IgD-negative memory B cell (primary cell): Measurements from ENCODE around the gene GARIN5A. TPM values are rescaled to one million over a fixed set of nuclear protein-coding genes. Genes with fewer than 3 reads are reported as not detected.
A peak's percentile ranks its signal among the peaks of the same experiment; 100 is the strongest.

ENCODE experiments used
- H3K27ac Mint-ChIP-seq, 3 donors: one replicate each; pipeline ENCODE4 v1.8.0; 2020 to 2022; ENCODE audit warnings: mild to moderate bottlenecking in 3 of 3, mixed read lengths in 3 of 3, moderate library complexity in 1 of 3
- H3K27me3 Mint-ChIP-seq: one replicate; pipeline ENCODE4 v1.8.0; 2021; ENCODE audit warnings: mixed read lengths
- H3K36me3 Mint-ChIP-seq: one replicate; pipeline ENCODE4 v1.8.0; 2020; ENCODE audit warnings: mild to moderate bottlenecking, mixed read lengths
- H3K4me1 Mint-ChIP-seq, 3 donors: one replicate each; pipeline ENCODE4 v1.8.0; 2020 to 2022; ENCODE audit warnings: mixed read lengths in 3 of 3, mild to moderate bottlenecking in 1 of 3
- H3K4me3 Mint-ChIP-seq, 4 donors: one replicate each; pipeline ENCODE4 v1.8.0; 2020 to 2022; ENCODE audit warnings: mild to moderate bottlenecking in 4 of 4, mixed read lengths in 4 of 4, moderate library complexity in 3 of 4
- H3K9me3 Mint-ChIP-seq, 3 donors: one replicate each; pipeline ENCODE4 v1.8.0; 2020 to 2021; ENCODE audit warnings: mixed read lengths in 3 of 3, mild to moderate bottlenecking in 1 of 3
- polyA plus RNA-seq: library from polyadenylated mRNA; unstranded; fragments of 300-500 nt; fragmentation: Illumina TruSeq; gene quantifications from one replicate; pipeline ENCODE4 v1.2.3, GENCODE V29; 2021

GARIN5A gene
- polyA plus RNA-seq, 1 donor from 2014 or later: 0.53 TPM

DNA sequence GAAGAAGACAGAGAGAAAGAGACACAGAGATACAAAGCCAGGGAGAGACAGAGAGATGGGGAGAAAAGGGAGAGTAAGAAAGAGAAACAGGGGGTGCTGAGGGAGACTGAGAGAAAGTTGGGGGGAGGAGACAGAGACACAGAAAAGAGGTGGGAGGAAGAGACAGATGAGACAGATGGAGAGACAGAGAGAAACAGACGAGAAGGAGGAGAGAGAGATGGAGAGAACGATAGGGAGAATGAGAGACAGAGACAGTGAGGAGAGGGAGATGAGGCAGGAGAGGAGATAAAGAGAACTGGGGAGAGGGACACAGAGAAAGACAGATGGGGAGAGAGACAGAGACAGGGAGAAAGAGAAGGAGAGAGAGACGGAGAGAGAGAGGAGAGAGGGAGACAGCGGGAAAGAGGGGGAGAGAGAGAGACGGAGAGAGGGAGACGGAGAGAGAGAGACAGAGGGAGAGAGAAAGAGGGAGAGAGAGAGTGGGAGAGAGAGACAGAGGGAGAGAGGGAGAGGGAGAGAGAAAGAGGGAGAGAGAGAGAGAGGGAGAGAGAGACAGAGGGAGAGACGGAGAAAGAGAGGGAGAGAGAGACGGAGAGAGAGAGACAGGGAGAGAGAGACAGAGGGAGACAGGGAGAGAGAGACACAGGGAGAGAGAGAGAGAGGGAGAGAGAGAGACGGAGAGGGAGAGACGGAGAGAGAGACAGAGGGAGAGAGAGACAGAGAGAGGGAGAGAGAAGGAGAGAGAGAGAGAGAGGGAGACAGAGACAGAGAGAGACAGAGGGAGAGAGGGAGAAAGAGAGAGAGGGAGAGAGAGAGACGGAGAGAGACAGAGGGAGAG, 21.8 kb upstream of the GARIN5A start:
- no peak overlapping the region for H3K4me3 Mint-ChIP-seq
- peaks cover 0 to 2% (median 0%) of the 10 kb centered on the region in 3 donors for H3K4me1 Mint-ChIP-seq
- no peaks in the 10 kb centered on the region for H3K36me3 Mint-ChIP-seq
- no peak overlapping the region for H3K27ac Mint-ChIP-seq
- no peaks in the 10 kb centered on the region for H3K9me3 Mint-ChIP-seq
- H3K27me3 Mint-ChIP-seq: no peaks in the 10 kb centered on the region

DNA sequence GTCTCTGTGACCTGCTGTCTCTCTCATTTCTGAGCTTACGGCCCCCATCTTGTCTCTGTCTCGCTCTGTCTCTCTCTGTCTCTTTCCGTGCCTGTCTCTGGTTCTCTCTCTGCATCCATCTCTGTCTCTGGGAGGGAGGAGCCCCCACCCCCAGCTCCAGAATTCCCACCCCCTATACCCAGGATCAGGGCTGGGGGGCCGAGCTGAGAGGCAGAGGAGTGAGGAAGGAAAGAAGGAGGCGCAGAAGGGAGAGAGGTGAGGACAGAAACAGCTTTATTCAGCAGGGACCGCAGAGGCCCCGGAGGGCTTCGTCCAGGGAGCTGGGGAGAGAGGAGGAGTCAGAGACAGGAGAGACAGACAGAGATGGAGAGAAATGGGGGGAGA, 20.4 kb upstream of the GARIN5A start:
- no peaks in the 10 kb centered on the region for H3K36me3 Mint-ChIP-seq
- H3K4me3 Mint-ChIP-seq: no peak overlapping the region
- H3K4me1 Mint-ChIP-seq: peaks cover 0 to 4% (median 0%) of the 10 kb centered on the region in 3 donors
- no peak overlapping the region for H3K27ac Mint-ChIP-seq
- H3K27me3 Mint-ChIP-seq: no peaks in the 10 kb centered on the region
- no peaks in the 10 kb centered on the region for H3K9me3 Mint-ChIP-seq

DNA sequence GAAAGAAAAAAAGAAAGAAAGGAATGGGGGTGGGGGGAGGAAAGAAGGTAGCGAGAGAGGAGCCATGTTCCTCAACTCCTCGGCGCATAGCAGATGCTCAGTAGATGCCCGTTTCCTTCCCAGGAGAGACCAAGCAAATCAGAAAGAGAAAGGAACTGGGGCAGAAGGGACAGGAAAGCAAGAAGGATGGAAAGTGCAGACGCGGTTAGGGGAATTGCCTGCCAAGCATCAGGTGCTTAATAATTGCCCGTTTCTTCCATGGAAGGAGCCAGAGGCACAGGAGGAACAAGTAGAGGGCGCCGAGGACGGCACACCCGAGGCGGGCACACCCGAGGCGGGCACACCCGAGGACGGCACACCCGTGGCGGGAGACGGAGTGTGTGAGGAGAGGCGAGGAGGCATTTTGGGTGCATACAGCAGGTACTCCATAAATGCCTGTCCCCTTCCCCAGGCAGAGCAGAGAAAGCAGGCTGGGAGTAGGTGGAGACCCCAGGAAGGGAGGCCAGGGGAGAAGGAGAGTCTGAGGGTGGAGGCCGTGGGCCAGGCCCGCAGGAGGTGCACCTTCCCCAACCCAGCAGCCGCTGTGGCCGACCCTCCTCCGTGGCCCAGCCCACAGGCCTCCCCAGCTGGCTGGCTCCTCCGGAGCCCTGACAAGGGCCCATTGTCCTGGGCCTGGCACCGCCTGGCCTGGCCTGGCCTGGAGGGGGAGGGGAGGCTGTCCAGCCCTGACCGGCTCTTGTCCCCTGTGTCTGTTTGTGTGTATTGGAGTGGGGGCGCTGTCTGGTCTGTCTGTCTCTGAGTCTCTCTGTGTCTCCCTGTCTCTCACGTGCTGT, 19.8 kb upstream of the GARIN5A start:
- Mint-ChIP-seq H3K27ac (no peak overlapping the region), H3K36me3 (no peaks in the 10 kb centered on the region), H3K27me3 (no peaks in the 10 kb centered on the region), H3K4me1 (peaks cover 0 to 10% (median 6%) of the 10 kb centered on the region in 3 donors), H3K4me3 (no peak overlapping the region), H3K9me3 (no peaks in the 10 kb centered on the region)

DNA sequence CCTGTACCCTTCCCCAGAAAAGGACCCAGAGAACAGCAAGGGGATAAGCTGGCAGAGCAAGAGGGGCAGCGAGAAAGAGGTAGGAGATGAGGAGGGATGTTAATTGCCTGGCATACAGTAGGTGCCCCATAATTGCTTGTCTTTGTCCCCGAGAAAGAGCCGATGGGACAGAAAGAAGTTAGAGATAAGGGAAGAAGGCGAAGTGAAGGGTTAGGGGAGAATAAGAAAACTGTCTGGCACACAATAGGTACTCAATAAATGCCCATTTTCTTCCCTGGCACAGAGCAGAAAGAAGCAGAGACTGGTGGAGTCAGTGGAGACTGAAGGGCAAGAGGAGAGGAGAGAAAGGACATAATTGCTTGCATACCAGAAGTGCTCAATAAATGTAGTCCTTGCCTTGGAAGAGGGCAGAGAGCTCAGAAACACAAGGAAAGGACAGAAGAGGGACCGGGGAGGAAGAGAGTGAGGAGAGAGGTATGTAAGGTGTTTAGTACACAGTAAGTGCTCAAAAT, 18.4 kb upstream of the GARIN5A start:
- Mint-ChIP-seq H3K4me3 (no peak overlapping the region), H3K36me3 (peaks cover 3% of the 10 kb centered on the region), H3K4me1 (peaks cover 0 to 11% (median 7%) of the 10 kb centered on the region in 3 donors)

DNA sequence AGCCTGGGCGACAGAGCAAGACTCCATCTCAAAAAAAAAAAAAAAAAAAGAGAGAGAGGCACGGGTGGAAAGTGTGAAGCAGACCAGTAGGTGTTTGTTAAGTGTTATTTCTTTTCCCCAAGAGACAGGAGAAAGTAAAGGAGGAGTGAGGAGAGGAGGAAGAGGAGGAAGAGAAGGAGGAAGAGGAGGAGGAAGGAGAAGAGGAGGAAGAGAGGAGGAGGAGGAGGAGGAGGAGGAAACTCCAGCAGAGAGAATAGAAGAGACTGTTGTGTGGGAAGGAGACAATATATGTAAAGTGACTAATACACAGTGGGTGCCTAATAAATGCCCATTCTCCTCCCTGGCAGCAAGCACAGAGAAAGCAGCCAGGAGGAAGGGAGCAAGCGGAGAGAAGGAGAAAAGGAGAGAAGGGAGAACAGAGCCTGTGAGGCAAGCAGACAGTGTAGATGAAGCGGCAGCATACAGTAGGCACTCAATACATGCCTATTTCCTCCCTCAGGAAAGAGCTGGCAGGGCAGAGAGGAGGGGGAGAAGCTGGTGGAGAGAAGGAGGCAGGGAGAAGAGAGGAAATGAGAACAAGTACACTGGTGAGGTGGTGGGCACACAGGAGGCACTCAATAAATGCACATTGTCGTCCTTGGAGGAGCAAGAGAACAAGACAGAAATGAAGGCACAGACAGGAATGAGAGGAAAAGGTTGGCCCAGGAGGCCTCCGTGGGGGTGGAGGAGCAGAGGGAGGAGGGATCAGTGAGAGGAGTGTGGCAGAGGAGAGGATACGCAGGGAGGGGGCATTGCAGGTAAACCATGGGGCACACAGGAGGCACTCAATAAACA, 17.8 kb upstream of the GARIN5A start:
- H3K9me3 Mint-ChIP-seq: no peaks in the 10 kb centered on the region
- no peak overlapping the region for H3K27ac Mint-ChIP-seq
- no peaks in the 10 kb centered on the region for H3K27me3 Mint-ChIP-seq
- peaks cover 3% of the 10 kb centered on the region for H3K36me3 Mint-ChIP-seq
- H3K4me3 Mint-ChIP-seq: peak overlapping the region in 1 of 4 donors; percentile 17
- peaks cover 0 to 11% (median 7%) of the 10 kb centered on the region in 3 donors for H3K4me1 Mint-ChIP-seq

More for the DNA sequence above, 18.4 kb upstream of the GARIN5A start:
- H3K27ac Mint-ChIP-seq: no peak overlapping the region
- H3K27me3 Mint-ChIP-seq: no peaks in the 10 kb centered on the region
- no peaks in the 10 kb centered on the region for H3K9me3 Mint-ChIP-seq

DNA sequence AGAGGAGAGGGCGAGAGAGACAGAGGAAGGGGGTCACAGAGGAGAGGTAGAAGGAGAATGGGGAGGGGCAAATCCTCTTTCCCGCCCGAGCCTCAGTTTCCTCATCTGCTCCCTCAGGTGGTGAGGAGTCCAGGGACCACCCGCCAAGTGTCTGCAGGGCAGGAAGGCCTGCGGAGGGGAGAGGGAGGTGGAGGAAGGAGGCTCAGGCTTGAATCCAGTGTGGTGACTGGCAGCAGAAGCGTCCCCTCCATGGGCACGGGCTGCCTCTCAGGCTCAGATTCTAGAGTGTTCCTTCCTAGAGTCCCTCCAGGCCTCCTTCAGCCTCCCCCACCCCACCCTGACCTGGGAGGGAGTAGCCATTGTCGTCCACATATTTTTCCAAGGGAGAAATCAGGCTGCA, 16.5 kb upstream of the GARIN5A start:
- Mint-ChIP-seq H3K27me3 (no peaks in the 10 kb centered on the region), H3K36me3 (peaks cover 3% of the 10 kb centered on the region), H3K4me3 (no peak overlapping the region), H3K27ac (no peak overlapping the region), H3K4me1 (peaks cover 0 to 13% (median 7%) of the 10 kb centered on the region in 3 donors), H3K9me3 (no peaks in the 10 kb centered on the region)

DNA sequence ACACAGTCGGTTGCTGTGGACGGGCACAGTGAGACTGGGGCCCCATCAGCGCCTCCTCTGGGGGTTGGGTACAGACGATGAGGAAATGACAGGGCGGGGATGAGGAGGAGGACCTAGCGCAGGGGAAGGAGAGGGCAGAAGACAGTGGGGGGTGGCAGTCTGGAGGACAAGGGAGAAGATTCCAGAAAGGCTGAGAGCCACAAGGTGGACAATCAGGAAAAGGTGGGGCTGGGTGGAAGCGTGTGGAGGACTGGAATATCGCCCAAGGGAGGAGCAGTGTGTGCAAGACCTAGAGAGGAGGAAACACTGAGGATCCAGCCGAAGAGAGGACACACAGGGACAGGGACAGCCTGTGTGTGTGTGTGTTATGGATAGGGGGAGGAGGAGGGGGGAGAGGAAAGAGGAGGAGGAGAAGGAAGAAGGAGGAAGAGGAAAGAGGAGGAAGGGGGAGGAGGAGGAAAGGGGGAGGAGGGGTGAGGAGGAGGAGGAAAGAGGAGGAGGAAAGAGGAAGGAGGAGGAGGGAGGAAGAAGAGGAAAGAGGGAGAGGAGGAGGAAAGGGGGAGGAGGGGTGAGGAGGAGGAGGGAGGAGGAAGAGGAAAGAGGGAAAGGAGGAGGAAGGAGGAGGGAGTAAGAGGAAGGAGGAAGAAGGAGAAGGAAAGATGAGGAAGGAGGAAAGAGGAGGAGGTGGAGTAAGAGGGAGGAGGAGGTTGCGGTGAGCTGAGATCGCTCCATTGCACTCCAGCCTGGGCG, 15.8 kb upstream of the GARIN5A start:
- Mint-ChIP-seq H3K4me3 (peak overlapping the region in 1 of 4 donors; percentile 60), H3K4me1 (peaks cover 0 to 13% (median 7%) of the 10 kb centered on the region in 3 donors), H3K9me3 (no peaks in the 10 kb centered on the region), H3K27ac (peak overlapping the region in 1 of 3 donors; percentile 35), H3K27me3 (no peaks in the 10 kb centered on the region), H3K36me3 (peaks cover 3% of the 10 kb centered on the region)

DNA sequence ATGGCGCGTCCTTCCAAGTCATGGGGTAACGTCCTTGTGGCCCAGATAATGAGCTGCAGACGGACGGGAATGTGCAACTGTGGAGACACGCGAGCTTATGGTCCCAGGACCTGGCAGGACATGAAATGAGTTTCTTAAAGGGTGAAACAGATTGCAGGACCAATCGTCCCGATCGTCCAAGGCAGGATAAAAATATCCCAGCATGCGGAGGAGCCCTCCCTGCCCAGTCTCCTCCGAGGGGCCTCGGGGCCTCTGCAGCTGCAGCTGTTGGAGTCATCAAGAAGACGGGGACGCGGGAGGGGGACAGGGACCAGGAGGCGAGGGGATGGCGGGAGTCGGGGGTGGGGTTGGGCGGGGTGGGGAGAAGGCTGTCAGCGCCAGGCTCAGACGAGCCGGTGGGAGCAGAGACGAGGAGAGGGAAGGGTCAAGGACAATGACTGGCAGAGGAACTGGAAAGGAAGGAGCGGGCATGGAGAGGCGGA, 14.4 kb upstream of the GARIN5A start:
- no peaks in the 10 kb centered on the region for H3K27me3 Mint-ChIP-seq
- H3K9me3 Mint-ChIP-seq: no peaks in the 10 kb centered on the region
- H3K27ac Mint-ChIP-seq: no peak overlapping the region
- peaks cover 0 to 13% (median 7%) of the 10 kb centered on the region in 3 donors for H3K4me1 Mint-ChIP-seq
- peaks cover 3% of the 10 kb centered on the region for H3K36me3 Mint-ChIP-seq
- no peak overlapping the region for H3K4me3 Mint-ChIP-seq

DNA sequence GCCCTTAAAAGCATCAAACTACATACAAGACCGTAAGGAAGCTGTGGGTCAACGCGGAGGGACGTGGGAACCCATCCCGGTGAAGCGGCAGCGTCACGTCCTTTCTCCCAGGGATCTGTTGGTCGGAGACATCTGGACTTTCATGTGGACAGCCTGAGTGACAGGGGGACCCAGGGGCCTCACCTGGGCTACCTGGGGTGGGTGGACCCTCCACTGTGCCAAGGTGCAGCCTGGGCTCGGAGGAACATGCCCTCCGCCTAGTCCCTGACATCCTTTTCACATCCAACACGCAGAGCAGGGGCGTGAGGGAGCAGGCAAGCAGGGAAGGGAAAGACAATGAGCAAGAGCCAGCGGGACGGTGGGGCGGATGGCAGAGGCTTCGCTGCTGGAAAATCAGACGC, 13.8 kb upstream of the GARIN5A start:
- peak overlapping the region in 1 of 3 donors; percentile 71 for H3K27ac Mint-ChIP-seq
- H3K36me3 Mint-ChIP-seq: peaks cover 3% of the 10 kb centered on the region
- no peaks in the 10 kb centered on the region for H3K9me3 Mint-ChIP-seq
- H3K4me1 Mint-ChIP-seq: peaks cover 0 to 13% (median 7%) of the 10 kb centered on the region in 3 donors
- H3K4me3 Mint-ChIP-seq: no peak overlapping the region
- no peaks in the 10 kb centered on the region for H3K27me3 Mint-ChIP-seq

DNA sequence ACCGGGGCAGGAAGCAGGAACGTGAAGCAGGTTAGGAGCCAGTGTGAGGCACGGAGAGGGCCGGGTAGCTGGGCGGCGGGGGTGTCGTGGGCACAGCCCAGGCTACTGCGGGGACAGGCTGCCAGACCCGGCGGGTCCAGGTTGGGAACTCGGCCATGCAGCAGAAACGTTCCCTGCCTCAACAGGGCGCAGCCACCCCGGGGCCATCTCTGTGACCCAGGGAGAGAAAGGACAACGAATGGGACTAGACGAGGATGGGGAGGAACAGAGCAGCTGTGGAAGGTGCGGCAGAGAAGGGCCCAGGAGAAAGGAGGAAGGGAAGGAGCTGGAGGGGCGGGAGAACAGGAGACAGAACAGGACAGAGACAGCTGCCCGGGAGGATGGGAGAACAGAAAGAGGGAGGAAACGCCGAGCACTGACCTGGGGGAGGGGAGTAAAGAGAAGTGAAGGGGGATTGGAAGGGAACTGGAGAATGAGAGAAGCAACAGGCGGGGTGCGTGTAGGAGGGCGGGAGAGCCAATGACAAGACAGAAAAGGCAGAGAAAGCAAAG, 12.9 kb upstream of the GARIN5A start:
- Mint-ChIP-seq H3K36me3 (peaks cover 3% of the 10 kb centered on the region), H3K4me3 (no peak overlapping the region)

DNA sequence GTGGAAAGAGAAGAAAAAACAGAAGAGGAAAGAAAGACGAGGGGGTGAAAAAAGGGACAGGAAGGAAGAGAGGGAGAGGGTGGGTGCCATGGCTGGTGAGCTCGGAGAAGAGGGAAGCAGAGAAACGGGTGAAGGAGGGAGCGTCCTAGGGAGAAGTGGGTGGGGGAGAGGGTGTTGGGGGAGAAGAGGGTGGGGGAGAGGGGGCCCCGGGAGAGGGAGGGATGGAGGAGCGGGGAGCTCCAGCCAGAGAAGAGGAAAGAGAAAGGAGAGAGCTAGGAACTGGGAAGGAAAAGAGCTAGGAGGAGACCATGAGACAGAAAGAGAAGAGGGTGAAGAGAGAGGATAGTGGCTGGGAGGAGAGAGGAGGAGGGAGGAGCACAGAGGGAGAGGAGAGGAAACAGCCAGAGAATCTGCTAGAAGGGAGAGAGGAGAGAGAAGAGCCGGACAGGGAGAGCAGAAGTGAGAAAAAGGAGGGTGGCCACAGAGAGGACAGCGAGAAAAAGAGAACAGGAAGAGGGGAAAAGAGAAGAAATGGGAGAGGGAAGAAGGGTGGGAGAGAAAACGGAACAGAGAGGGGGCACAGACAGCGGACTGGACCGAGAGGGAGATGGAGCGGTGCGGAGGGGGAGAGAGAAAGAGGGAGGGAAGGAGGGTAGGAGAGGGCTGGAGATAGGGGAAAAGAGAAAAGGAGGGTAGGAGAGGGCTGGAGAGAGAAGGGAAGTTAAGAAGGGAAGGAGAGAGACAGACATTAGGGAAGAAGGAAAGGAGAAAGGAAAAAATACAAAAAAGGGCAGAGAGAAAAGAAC, 11.9 kb upstream of the GARIN5A start:
- H3K4me1 Mint-ChIP-seq: peaks cover 0 to 13% (median 7%) of the 10 kb centered on the region in 3 donors
- H3K36me3 Mint-ChIP-seq: peaks cover 3% of the 10 kb centered on the region
- no peaks in the 10 kb centered on the region for H3K9me3 Mint-ChIP-seq
- H3K27ac Mint-ChIP-seq: peak overlapping the region in 1 of 3 donors; percentile 85
- H3K27me3 Mint-ChIP-seq: no peaks in the 10 kb centered on the region
- H3K4me3 Mint-ChIP-seq: peak overlapping the region in 1 of 4 donors; percentile 83

More for the DNA sequence above, 12.9 kb upstream of the GARIN5A start:
- H3K27me3 Mint-ChIP-seq: no peaks in the 10 kb centered on the region
- no peak overlapping the region for H3K27ac Mint-ChIP-seq
- H3K4me1 Mint-ChIP-seq: peaks cover 0 to 13% (median 7%) of the 10 kb centered on the region in 3 donors
- no peaks in the 10 kb centered on the region for H3K9me3 Mint-ChIP-seq

DNA sequence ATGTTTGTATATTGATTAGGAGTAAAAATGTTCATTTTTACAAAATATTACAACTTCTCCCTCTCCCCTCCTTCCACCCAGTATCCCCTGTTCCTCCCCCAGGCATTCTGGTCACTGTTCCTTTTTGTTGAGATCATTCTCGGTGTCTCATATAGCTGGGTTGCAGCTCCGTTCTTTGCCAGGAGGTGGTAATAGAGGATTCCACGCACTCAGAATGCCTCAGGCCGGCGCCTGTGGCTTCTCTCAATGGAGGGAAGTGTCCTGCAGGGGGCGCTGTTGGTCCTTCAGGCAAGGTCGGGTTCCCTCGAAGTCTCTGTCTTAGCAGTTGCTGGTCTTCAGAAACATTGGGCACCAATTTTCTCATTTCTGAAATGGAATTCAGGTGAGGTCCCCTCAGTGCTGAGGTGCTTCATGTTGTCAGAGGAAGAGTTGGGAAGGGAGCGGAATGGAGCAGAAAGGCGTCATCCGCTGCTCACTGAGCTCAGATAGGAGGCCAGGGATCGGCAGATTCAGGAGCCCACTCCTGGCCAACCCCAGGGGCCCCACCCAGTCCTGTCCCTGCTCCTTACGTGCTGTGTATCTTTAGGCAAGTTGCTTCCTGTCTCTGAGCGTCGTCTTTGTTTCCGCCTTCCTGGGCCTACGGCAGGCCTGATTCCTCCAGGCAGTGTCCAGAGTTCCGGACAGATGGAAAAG, 10.3 kb upstream of the GARIN5A start:
- H3K9me3 Mint-ChIP-seq: no peaks in the 10 kb centered on the region
- peaks cover 6% of the 10 kb centered on the region for H3K36me3 Mint-ChIP-seq
- H3K4me3 Mint-ChIP-seq: no peak overlapping the region
- no peaks in the 10 kb centered on the region for H3K27me3 Mint-ChIP-seq
- H3K27ac Mint-ChIP-seq: peak overlapping the region in 1 of 3 donors; percentile 48
- peaks cover 0 to 10% (median 8%) of the 10 kb centered on the region in 3 donors for H3K4me1 Mint-ChIP-seq
